Activated CD4-positive, CD25-positive, alpha-beta regulatory T cell treated with anti-CD3 and anti-CD28 coated beads, Interleukin-2, amount 50 U/mL, for 72 hours (primary cell): ENCODE measurements around the gene ZSCAN30.
A peak's percentile ranks its signal among the peaks of the same experiment; 100 is the strongest.

Experiments used
- DNase-seq: peaks from one replicate; pipeline ENCODE4 v3.0.0; 2021

ZSCAN30 gene

DNA sequence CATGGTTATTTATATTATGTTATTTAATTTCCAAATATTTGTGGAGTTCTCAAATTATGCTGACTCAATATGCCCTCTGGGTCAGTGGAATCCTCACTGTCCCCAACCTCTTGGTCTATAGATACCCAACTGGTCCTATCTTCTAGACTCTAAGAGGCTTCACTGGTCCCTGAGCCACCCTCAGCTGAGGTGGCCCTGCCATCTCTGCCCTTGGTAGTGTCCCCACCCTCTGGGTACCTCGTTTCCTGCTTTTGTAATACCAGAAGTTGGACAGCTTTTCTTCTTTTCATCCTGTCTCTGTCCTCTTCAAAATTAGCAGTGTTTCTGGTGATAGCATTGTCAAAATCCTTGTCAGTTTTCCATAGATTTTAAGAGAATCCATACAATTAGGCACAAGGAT, 11.9 kb downstream of the ZSCAN30 start:
- DNase-seq: no peak

- no peak for DNase-seq
Observed at GRCh38 chr18:35277633-35278032, 12.4 kb downstream of the ZSCAN30 start.

- no peak for DNase-seq
Observed at GRCh38 chr18:35276267-35276666, 13.8 kb downstream of the ZSCAN30 start.

DNA sequence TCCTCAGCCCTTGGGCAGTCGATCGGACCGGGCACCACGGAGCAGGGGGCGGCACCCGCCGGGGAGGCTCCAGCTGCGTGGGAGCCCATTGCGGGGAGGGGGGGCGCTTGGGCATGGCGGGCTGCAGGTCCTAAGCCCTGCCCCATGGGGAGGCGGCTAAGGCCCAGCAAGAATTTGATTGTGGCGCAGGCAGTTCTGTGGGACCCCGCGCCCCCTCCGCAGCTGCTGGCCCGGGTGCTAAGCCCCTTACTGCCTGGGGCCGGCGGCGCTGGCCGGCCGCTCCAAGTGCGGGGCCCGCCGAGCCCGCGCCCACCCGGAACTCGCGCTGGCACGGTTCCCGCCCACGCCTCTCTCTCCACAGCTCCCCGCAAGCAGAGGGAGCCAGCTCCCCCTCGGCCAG, 18.4 kb downstream of the ZSCAN30 start:
- DNase-seq: no peak

DNA sequence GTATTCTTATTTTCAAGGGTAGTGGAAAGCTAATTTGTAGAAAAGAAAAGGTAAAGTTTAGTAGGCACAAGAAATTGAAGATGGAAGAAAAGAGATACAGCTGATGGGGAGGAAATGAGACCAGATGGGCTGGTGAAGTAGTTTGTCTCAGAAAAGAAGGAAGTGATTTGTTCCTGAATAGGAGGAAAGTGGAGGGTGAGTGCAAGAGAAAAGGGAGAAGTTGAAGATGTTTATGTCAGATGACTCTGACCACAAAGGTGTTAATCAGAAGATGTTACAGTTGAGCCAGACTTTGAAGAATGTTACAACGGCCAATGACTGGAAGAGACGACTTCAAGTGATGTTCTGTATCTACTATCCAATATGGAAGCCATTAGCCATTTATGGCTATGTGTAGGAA, 21.2 kb downstream of the ZSCAN30 start:
- no peak for DNase-seq

GRCh38 chr18:35267809-35268208, 22.2 kb downstream of the ZSCAN30 start:
- no peak for DNase-seq

DNA sequence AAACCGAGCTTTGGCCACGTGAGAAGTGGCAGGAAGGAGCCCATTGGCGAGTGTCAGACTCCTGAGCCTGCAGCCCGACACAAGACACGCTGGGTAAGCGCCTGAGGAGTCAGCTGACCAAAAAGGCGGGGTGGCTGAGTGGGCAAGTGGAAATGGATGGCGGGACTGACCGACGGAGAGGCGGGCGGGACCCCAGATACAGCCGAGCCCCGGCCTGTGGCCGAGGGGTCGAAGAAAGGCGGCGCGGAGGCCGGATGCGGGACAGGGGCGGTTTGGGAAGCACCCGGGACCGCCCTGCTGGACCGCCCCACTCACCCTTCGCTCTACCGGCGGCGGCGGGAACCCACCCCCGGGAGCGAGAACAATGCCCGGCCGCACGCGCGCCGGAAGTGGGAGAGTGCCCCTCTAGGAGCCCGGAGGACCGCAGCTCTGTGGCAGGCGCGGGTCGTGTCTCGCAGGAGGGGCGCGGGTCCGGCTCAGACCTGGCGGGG, 22.8 kb downstream of the ZSCAN30 start:
- DNase-seq: peak; percentile 44

- no peak for DNase-seq
Observed at GRCh38 chr18:35264409-35264808, 25.6 kb downstream of the ZSCAN30 start.

GRCh38 chr18:35256947-35257346, 33.1 kb downstream of the ZSCAN30 start:
- no peak for DNase-seq

GRCh38 chr18:35253655-35254287, 36.3 kb downstream of the ZSCAN30 start:
- DNase-seq: no peak

- no peak for DNase-seq
Observed at GRCh38 chr18:35252466-35252865, 37.6 kb downstream of the ZSCAN30 start.

DNA sequence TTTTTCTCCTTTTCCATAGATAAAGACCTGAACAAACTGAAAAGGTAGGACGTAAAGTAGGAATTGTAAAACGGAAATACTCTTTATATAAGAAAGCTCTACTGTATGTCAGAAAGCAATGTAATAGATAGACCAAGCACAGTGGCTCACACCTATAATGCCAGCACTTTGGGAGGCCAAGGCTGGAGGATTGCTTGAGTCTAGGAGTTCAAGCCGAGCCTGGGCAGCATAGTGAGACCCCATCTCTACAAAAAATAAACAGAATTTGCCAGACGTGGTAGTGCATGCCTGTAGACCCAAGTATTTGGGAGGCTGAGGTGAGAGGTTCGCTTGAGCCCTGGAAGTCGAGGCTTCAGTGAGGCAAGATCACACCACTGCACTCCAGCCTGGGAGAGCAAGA, 41.6 kb downstream of the ZSCAN30 start:
- no peak for DNase-seq

DNA sequence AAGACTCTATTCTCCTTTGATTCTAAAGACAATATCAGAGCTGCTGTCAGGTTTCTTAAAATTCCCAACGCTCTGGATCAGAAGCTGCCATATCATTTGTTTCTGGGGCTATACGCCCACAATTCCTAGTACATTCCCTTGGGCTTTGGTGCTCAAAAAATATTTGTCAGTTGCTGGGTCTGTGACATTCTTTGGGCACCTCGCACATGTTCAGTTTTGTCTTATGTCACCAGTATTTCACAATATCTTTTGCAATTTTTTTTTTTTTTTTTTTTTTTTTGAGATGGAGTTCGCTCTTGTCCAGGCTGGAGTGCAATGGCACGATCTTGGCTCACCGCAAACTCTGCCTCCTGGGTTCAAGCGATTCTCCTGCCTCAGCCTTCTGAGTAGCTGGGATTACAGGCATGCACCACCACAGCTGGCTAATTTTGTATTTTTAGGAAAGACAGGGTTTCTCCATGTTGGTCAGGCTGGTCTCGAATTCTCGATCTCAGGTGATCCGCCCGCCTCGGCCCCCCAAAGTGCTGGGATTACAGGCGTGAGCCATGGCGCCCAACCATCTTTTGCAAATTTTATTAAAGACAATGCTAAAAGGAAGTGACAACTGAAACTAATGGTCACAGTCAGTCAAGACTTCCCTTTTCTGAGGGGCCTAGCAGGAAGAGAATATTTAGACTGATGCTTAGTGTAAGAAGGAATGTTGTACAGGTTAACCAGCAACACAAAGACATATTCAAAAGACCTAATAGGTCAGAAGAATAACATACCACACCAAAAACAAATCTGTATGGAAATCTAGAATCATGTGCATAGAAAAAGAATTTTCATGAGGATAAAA, 42.4 kb downstream of the ZSCAN30 start:
- DNase-seq: no peak

GRCh38 chr18:35246831-35247230, 43.2 kb downstream of the ZSCAN30 start:
- no peak for DNase-seq

- DNase-seq: no peak
Observed at GRCh38 chr18:35245719-35246317, 44.2 kb downstream of the ZSCAN30 start.

- no peak for DNase-seq
Observed at GRCh38 chr18:35244671-35245070, 45.4 kb downstream of the ZSCAN30 start.

DNA sequence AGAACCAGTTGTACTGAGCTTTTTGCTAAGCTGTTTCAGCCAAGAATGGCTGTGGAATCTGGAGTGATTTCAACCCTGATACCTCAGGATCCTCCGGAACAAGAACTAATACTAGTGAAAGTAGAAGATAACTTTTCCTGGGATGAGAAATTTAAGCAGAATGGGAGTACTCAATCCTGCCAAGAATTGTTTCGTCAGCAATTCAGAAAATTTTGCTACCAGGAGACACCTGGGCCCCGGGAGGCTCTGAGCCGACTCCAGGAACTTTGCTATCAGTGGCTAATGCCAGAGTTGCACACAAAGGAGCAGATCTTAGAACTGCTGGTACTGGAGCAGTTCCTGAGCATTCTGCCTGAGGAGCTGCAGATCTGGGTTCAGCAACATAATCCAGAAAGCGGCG, 47.6 kb downstream of the ZSCAN30 start:
- DNase-seq: no peak

GRCh38 chr18:35241448-35241804, 48.6 kb downstream of the ZSCAN30 start:
- DNase-seq: no peak

DNA sequence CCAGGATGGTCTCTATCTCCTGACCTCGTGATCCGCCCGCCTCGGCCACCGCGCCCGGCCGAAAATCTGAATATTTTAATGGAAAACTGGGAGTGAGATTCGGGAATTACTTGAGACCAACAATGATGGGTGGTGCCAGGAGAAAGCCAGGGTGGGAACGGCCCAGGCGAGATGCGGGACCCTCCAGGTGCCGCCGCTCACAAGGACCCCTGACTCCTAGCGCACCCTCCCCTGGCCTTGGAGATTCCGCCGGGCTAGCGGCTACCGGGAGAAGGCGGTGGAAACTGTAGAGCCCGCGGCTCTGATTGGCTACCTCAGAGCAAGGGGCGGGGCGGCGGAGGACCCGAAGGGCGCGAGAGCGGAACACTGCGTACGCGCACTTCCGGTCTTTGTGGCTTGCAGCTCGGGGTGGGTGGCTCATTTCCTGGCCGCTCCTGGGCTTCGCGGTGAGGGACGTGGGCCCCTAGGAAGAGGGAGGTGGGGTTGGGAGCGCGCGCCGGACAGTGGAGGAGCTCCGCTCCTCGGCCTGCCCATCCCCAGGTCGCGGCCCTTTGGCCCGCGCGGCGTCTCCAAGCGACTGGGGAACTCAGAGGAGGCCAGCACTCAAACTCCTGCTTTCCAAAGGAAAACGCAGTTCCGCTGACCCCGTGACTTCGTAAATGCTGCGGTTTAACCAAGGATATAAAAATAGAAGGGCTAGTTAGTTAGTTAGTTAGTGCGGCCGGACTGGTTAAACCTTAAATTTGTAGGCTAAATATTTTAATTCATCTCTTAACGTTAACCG, 49.2 kb downstream of the ZSCAN30 start, which contains the start of gene ZNF397:
ZNF397 (plus strand) TSS at position 371 of the 784 bp plus-strand sequence. CDS start 1,437 bp downstream, outside the sequence.
- DNase-seq: peak; percentile 96

GRCh38 chr18:35239314-35239713, 50.7 kb downstream of the ZSCAN30 start:
- DNase-seq: no peak

GRCh38 chr18:35236571-35237363, 53.3 kb downstream of the ZSCAN30 start:
- DNase-seq: no peak

GRCh38 chr18:35231052-35231451, 59.0 kb downstream of the ZSCAN30 start:
- peak; percentile 69 for DNase-seq
